HCT116 (cell line): ENCODE measurements around the gene GSTM5. TPM values are rescaled to one million over a fixed set of nuclear protein-coding genes. Genes with fewer than 3 reads are reported as not detected.

Experiments used
- ATAC-seq: fragments of 200-7000 bp; cut with Tn5 transposase; 2 replicates; pipeline ENCODE4 v1.9.1; 2020; ENCODE audit warnings: mild to moderate bottlenecking, moderate library complexity
- BruUV-seq: library from RNA; stranded (reverse); fragments of 400-500 nt; replicated peaks from 2 replicates; lab custom pipeline; 2021; lab: Mats Ljungman, UMichigan
- CTCF ChIA-PET: fragments of 300-600 bp; sonication (Branson Sonifier 250); formaldehyde crosslinking; loops from one replicate; lab custom pipeline; 2021; ENCODE audit warnings: antibody characterized with exemption; lab: Charles Lee
- POLR2A ChIA-PET: fragments of 300-600, 350-600 bp; sonication (Branson Sonifier 250); formaldehyde crosslinking; loops from one replicate; lab custom pipeline; 2021; ENCODE audit warnings: antibody characterized with exemption; lab: Charles Lee
- RAD21 ChIA-PET, 2 experiments: fragments of 300-600 bp; sonication (Branson Sonifier 250); formaldehyde crosslinking; loops; one replicate each; lab custom pipeline; 2023; ENCODE audit warnings: low total read pairs in 2 of 2; ENCODE audit not compliant: uncharacterized antibody in 2 of 2, unreplicated experiment in 2 of 2, low non-redundant PET in 1 of 2; lab: Charles Lee
- DNase-seq: peaks from one replicate; pipeline ENCODE4 v3.0.0-alpha.2; 2010; ENCODE audit warnings: low read depth, low spot score
- H2AFZ ChIP-seq: fragments of 200-600 bp; shearing (Covaris generic), sonication (generic); 2 replicates; pipeline ENCODE4 v1.6.1; 2017; ENCODE audit warnings: low read depth, mixed run types, mixed read lengths, antibody characterized with exemption, low read length; ENCODE audit not compliant: poor library complexity, severe bottlenecking
- H3K27ac ChIP-seq: 2 replicates; pipeline ENCODE4 v1.5.1; 2012; ENCODE audit warnings: low read depth, low read length
- H3K27me3 ChIP-seq: fragments of 200-600 bp; sonication (generic); 2 replicates; pipeline ENCODE4 v1.6.1; 2016; ENCODE audit warnings: mixed run types, low read length, mixed read lengths; ENCODE audit not compliant: insufficient read depth
- H3K36me3 ChIP-seq, 2 experiments: fragments of 200-500 bp in 1 of 2; fragments of 200-600 bp in 1 of 2; sonication (Bioruptor generic) in 1 of 2; sonication (generic) in 1 of 2; 2 replicates each; pipeline versions ENCODE4 v1.5.1 to v1.6.1; 2014 to 2016; ENCODE audit warnings: low read length in 2 of 2, inconsistent platforms in 1 of 2, mixed read lengths in 1 of 2, mixed run types in 1 of 2; ENCODE audit not compliant: insufficient read depth in 2 of 2, control insufficient read depth in 1 of 2
- H3K4me1 ChIP-seq, 2 experiments: fragments of 200-600 bp in 1 of 2; sonication (generic) in 1 of 2; 2 replicates each; pipeline versions ENCODE4 v1.5.1 to v1.6.1; 2012 to 2017; ENCODE audit warnings: low read length in 2 of 2, inconsistent platforms in 1 of 2, mild to moderate bottlenecking in 1 of 2, mixed read lengths in 1 of 2, mixed run types in 1 of 2, moderate library complexity in 1 of 2; ENCODE audit not compliant: insufficient read depth in 2 of 2, control insufficient read depth in 1 of 2
- H3K4me2 ChIP-seq: fragments of 200-600 bp; sonication (generic); 2 replicates; pipeline ENCODE4 v1.6.1; 2017; ENCODE audit warnings: mixed run types, low read length, mixed read lengths
- H3K4me3 ChIP-seq, 2 experiments: fragments of 200-600 bp in 1 of 2; sonication (generic) in 1 of 2; replicated peaks in 1 of 2; 2 replicates each; pipeline ENCODE4 v1.5.1; 2011 to 2016; ENCODE audit warnings: low read length in 2 of 2, control low read depth in 1 of 2, low read depth in 1 of 2, mild to moderate bottlenecking in 1 of 2, mixed read lengths in 1 of 2, mixed run types in 1 of 2
- H3K79me2 ChIP-seq: fragments of 200-600 bp; sonication (generic); 2 replicates; pipeline ENCODE4 v1.6.1; 2017; ENCODE audit warnings: mild to moderate bottlenecking, mixed run types, low read length, moderate library complexity, mixed read lengths; ENCODE audit not compliant: insufficient read depth
- H3K9ac ChIP-seq: fragments of 200-600 bp; sonication (generic); 2 replicates; pipeline ENCODE4 v1.6.1; 2016; ENCODE audit warnings: low read length, mixed read lengths
- H3K9me2 ChIP-seq: fragments of 200-600 bp; sonication (generic), shearing (Covaris generic); 2 replicates; pipeline ENCODE4 v1.6.1; 2017; ENCODE audit warnings: mixed run types, mild to moderate bottlenecking, moderate library complexity; ENCODE audit not compliant: insufficient read depth
- H3K9me3 ChIP-seq, 2 experiments: fragments of 200-500 bp in 1 of 2; fragments of 200-600 bp in 1 of 2; sonication (Bioruptor generic) in 1 of 2; sonication (generic) in 1 of 2; 2 replicates each; pipeline ENCODE4 v1.6.1; 2014 to 2017; ENCODE audit warnings: low read length in 2 of 2, mixed read lengths in 2 of 2, inconsistent platforms in 1 of 2, low read depth in 1 of 2, mild to moderate bottlenecking in 1 of 2, mixed run types in 1 of 2, moderate library complexity in 1 of 2; ENCODE audit not compliant: control insufficient read depth in 1 of 2, insufficient read depth in 1 of 2
- H4K20me1 ChIP-seq: fragments of 200-600 bp; sonication (generic), shearing (Covaris generic); 2 replicates; pipeline ENCODE4 v1.6.1; 2017; ENCODE audit warnings: mixed run types, mild to moderate bottlenecking, moderate library complexity; ENCODE audit not compliant: insufficient read depth
- CBX3 ChIP-seq: IDR thresholded peaks from 2 replicates; pipeline ENCODE4 v1.6.1; 2012; ENCODE audit warnings: low read depth
- CEBPB ChIP-seq: IDR thresholded peaks from 2 replicates; pipeline ENCODE4 v1.6.1; 2012; ENCODE audit warnings: low read depth
- EGR1 ChIP-seq: IDR thresholded peaks from 2 replicates; pipeline ENCODE4 v1.6.1; 2012; ENCODE audit warnings: low read depth
- ELF1 ChIP-seq: IDR thresholded peaks from 2 replicates; pipeline ENCODE4 v1.6.1; 2012; ENCODE audit warnings: low read depth, borderline replicate concordance
- EZH2 ChIP-seq: fragments of 200-600 bp; sonication (generic); IDR thresholded peaks from 2 replicates; pipeline ENCODE4 v1.6.1; 2017; ENCODE audit warnings: antibody characterized with exemption, mixed run types
- EZH2phosphoT487 ChIP-seq: fragments of 200-600 bp; IDR thresholded peaks from 2 replicates; pipeline ENCODE4 v1.6.1; 2018; ENCODE audit warnings: antibody characterized with exemption, borderline replicate concordance
- FOSL1 ChIP-seq: IDR thresholded peaks from 2 replicates; pipeline ENCODE4 v1.6.1; 2012; ENCODE audit warnings: low read depth
- JUND ChIP-seq: IDR thresholded peaks from 2 replicates; pipeline ENCODE4 v1.6.1; 2012
- POLR2A ChIP-seq: IDR thresholded peaks from 2 replicates; pipeline ENCODE4 v1.7.0; 2011; ENCODE audit warnings: borderline replicate concordance; ENCODE audit not compliant: insufficient read depth, insufficient read length; ENCODE audit errors: extremely low read depth
- RAD21 ChIP-seq: IDR thresholded peaks from 2 replicates; pipeline ENCODE4 v1.6.1; 2012; ENCODE audit warnings: low read depth, mild to moderate bottlenecking
- SIN3A ChIP-seq: IDR thresholded peaks from 2 replicates; pipeline ENCODE4 v1.6.1; 2012; ENCODE audit warnings: low read depth
- SRF ChIP-seq: IDR thresholded peaks from 2 replicates; pipeline ENCODE4 v1.6.1; 2012; ENCODE audit warnings: low read depth
- YY1 ChIP-seq: IDR thresholded peaks from 2 replicates; pipeline ENCODE4 v1.6.1; 2011; ENCODE audit warnings: low read length, low read depth, moderate library complexity, mild to moderate bottlenecking; ENCODE audit not compliant: insufficient replicate concordance; ENCODE audit errors: extremely low read depth
- ZFX ChIP-seq: fragments of 450-650 bp; IDR thresholded peaks from 2 replicates; pipeline ENCODE4 v1.6.1; 2017
- intact Hi-C: fragments of 100-400 bp; cut with micrococcal nuclease; formaldehyde crosslinking; loops from 2 replicates; pipeline ENCODE4 v1.10.0; 2022
- total RNA-seq: library from RNA; stranded (reverse); gene quantifications from one replicate; pipeline ENCODE4 v1.2.1, GENCODE V29; 2021; ENCODE audit not compliant: unreplicated experiment
- TF ChIP-seq, protein P1 (sequence below): IDR thresholded peaks from 2 replicates; pipeline ENCODE4 v1.6.1; 2012
- TF ChIP-seq, protein P2 (sequence below): IDR thresholded peaks from 2 replicates; pipeline ENCODE4 v1.6.1; 2011; ENCODE audit warnings: mild to moderate bottlenecking, low read length, moderate library complexity; ENCODE audit not compliant: insufficient replicate concordance; ENCODE audit errors: extremely low read depth
- TF ChIP-seq, protein P3 (sequence below), 3 experiments: fragments of 200-600 bp in 1 of 3; sonication (generic) in 1 of 3; IDR thresholded peaks in 2 of 3; conservative IDR thresholded peaks in 1 of 3; 2 replicates each; pipeline ENCODE4 v1.5.1; 2012 to 2017; ENCODE audit warnings: low read depth in 2 of 3, low read length in 2 of 3, antibody characterized with exemption in 1 of 3, borderline replicate concordance in 1 of 3, control low read depth in 1 of 3, mild to moderate bottlenecking in 1 of 3, mixed read lengths in 1 of 3, mixed run types in 1 of 3, moderate library complexity in 1 of 3; ENCODE audit not compliant: insufficient read depth in 1 of 3

GSTM5 gene
- total RNA-seq, 1 experiment from 2014 or later, result not detected

DNA sequence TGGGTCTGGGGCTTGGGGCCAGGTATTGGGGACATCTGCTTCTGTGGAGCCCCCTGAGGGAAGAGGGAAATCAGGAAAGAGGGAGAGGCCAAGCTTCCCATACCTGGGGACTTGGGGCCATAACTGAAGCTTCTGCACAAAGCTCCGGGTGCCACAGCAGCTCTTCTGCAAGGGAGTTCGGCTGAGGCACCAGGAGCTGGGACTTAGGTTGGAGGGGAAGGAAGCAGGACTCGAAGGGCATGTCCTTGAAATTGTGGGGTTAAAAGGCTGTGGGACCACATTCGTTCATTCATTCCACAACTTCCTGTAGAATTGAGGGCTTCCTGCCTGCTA, 53.4 kb downstream of the GSTM5 start:
- no peaks in the 10 kb centered on the region for H3K36me3 ChIP-seq

DNA sequence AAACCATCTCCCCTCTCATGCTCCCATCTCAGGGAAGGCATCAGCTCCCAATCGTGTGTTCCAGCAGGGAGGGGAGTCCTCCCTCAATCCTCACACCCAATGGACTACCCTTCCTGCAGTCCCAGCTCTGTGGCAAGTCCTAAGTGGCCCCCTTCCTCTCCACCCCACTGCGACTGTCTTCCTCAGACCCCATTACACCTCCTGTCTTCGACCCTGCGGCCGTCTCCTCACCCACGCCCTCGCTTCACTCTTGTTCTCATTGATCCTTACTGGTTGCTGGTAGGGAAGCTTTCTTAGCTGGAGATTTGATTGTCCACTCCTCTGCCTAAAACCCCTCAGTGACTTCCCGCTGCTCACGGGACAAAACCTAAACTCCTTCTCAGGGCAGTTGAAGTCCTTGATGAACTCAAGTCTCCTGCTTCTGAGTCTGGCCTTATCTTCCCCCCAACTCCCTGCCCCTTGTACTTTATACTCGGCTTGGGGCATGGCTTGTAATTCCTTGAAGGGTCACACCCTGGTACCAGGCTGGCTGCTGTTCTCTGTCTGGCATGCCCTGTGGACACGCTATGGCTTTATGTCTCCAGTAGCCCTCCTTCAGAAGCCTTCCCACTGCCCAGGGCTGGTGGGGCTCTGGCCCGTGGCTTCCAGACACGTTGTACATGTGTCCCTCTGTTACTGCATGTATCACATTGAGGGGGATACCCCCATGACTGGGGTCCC, 54.0 kb downstream of the GSTM5 start:
- no peaks in the 10 kb centered on the region for H3K9me3 ChIP-seq
- ATAC-seq (no peak), DNase-seq (no peak)
- no peak overlapping the region for H3K9ac ChIP-seq
- intact Hi-C loops, result no loop called here
- BruUV-seq, result no TSS peak
- no peaks in the 10 kb centered on the region for H3K79me2 ChIP-seq
- no peak overlapping the region for H3K4me2 ChIP-seq
- ChIA-PET CTCF (no interaction called here), POLR2A (no interaction called here), RAD21 (no interaction called here)
- no peaks in the 10 kb centered on the region for H4K20me1 ChIP-seq
- no peak overlapping the region for H3K4me3 ChIP-seq
- no peaks in the 10 kb centered on the region for H3K36me3 ChIP-seq
- peaks cover 12 to 27% of the 10 kb centered on the region in 2 experiments for H3K4me1 ChIP-seq
- H3K27ac ChIP-seq, result no peak overlapping the region
- H3K9me2 ChIP-seq, result no peaks in the 10 kb centered on the region
- H2AFZ ChIP-seq, result no peak overlapping the region
- no peaks in the 10 kb centered on the region for H3K27me3 ChIP-seq
- TF ChIP-seq YY1 (no peak), SIN3A (no peak), FOSL1 (no peak), EZH2 (no peak), SRF (no peak), POLR2A (no peak), RAD21 (no peak), JUND (no peak), EGR1 (no peak), CEBPB (no peak), ZFX (no peak), EZH2phosphoT487 (no peak)
- TF ChIP-seq, protein P1, sequence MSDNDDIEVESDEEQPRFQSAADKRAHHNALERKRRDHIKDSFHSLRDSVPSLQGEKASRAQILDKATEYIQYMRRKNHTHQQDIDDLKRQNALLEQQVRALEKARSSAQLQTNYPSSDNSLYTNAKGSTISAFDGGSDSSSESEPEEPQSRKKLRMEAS, result no peak
- TF ChIP-seq, protein P2, sequence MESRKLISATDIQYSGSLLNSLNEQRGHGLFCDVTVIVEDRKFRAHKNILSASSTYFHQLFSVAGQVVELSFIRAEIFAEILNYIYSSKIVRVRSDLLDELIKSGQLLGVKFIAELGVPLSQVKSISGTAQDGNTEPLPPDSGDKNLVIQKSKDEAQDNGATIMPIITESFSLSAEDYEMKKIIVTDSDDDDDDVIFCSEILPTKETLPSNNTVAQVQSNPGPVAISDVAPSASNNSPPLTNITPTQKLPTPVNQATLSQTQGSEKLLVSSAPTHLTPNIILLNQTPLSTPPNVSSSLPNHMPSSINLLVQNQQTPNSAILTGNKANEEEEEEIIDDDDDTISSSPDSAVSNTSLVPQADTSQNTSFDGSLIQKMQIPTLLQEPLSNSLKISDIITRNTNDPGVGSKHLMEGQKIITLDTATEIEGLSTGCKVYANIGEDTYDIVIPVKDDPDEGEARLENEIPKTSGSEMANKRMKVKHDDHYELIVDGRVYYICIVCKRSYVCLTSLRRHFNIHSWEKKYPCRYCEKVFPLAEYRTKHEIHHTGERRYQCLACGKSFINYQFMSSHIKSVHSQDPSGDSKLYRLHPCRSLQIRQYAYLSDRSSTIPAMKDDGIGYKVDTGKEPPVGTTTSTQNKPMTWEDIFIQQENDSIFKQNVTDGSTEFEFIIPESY, result no peak
- TF ChIP-seq, protein P3, sequence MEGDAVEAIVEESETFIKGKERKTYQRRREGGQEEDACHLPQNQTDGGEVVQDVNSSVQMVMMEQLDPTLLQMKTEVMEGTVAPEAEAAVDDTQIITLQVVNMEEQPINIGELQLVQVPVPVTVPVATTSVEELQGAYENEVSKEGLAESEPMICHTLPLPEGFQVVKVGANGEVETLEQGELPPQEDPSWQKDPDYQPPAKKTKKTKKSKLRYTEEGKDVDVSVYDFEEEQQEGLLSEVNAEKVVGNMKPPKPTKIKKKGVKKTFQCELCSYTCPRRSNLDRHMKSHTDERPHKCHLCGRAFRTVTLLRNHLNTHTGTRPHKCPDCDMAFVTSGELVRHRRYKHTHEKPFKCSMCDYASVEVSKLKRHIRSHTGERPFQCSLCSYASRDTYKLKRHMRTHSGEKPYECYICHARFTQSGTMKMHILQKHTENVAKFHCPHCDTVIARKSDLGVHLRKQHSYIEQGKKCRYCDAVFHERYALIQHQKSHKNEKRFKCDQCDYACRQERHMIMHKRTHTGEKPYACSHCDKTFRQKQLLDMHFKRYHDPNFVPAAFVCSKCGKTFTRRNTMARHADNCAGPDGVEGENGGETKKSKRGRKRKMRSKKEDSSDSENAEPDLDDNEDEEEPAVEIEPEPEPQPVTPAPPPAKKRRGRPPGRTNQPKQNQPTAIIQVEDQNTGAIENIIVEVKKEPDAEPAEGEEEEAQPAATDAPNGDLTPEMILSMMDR (IDR thresholded peaks at IDR 0.05 in 2 of 3, conservative IDR thresholded peaks at IDR 0.05 in 1 of 3; ENCODE audit: borderline replicate concordance in 1 of 3, insufficient read depth in 1 of 3, low read depth in 2 of 3, low read length in 2 of 3), result no peak

More for the DNA sequence above, 53.4 kb downstream of the GSTM5 start:
- ChIA-PET RAD21 (no interaction called here), CTCF (no interaction called here), POLR2A (no interaction called here)
- DNase-seq, result no peak
- Histone ChIP-seq H3K79me2 (no peaks in the 10 kb centered on the region), H3K27ac (no peak overlapping the region), H3K9me3 (no peaks in the 10 kb centered on the region), H3K27me3 (no peaks in the 10 kb centered on the region), H3K9me2 (no peaks in the 10 kb centered on the region), H4K20me1 (no peaks in the 10 kb centered on the region), H3K9ac (no peak overlapping the region), H2AFZ (no peak overlapping the region), H3K4me2 (no peak overlapping the region), H3K4me3 (no peak overlapping the region), H3K4me1 (peaks cover 12 to 27% of the 10 kb centered on the region in 2 experiments)
- no peak for ATAC-seq
- intact Hi-C loops, result no loop called here
- no TSS peak for BruUV-seq
- no peak for TF ChIP-seq ZFX
- TF ChIP-seq JUND, result no peak
- TF ChIP-seq YY1, result no peak
- TF ChIP-seq CEBPB, result no peak
- TF ChIP-seq CBX3, result no peak
- TF ChIP-seq EZH2, result no peak
- no peak for TF ChIP-seq EGR1
- TF ChIP-seq ELF1, result no peak
